H1 (cell line): Measurements from ENCODE around the gene PDZRN3. TPM values are rescaled to one million over a fixed set of nuclear protein-coding genes. Genes with fewer than 3 reads are reported as not detected.

Source experiments
- CTCF ChIA-PET: fragments of 300-600 bp; sonication (Branson Sonifier 250); formaldehyde crosslinking; loops from one replicate; lab custom pipeline; 2021; ENCODE audit not compliant: partially characterized antibody; lab: Charles Lee
- POLR2A ChIA-PET: fragments of 300-600 bp; sonication (Branson Sonifier 250); formaldehyde crosslinking; loops from one replicate; lab custom pipeline; 2021; ENCODE audit warnings: inconsistent platforms; ENCODE audit not compliant: partially characterized antibody; lab: Charles Lee
- DNase-seq, 2 experiments: peaks; one replicate each; pipeline versions ENCODE4 v3.0.0 to v3.0.0-alpha.2; 2010 to 2022; ENCODE audit warnings: low spot score in 2 of 2, low read depth in 1 of 2, mixed read lengths in 1 of 2
- FAIRE-seq: peaks from 2 replicates; lab custom pipeline; 2011; peaks lifted over from hg19 to GRCh38; lab: Jason Lieb, UNC
- H2AFZ ChIP-seq: 2 replicates; pipeline ENCODE4 v1.8.1; 2012; ENCODE audit warnings: low read length, inconsistent platforms
- H2AK5ac ChIP-seq: 2 replicates; pipeline ENCODE4 v1.6.1; 2013; ENCODE audit warnings: low read depth, low read length
- H2BK120ac ChIP-seq: replicated peaks from 2 replicates; pipeline ENCODE3; 2013; ENCODE audit warnings: low read depth, low read length, inconsistent platforms
- H2BK12ac ChIP-seq: 2 replicates; pipeline ENCODE4 v1.6.1; 2013; ENCODE audit warnings: low read depth, low read length
- H2BK15ac ChIP-seq: 2 replicates; pipeline ENCODE4 v1.6.1; 2013; ENCODE audit warnings: low read length
- H2BK20ac ChIP-seq: 2 replicates; pipeline ENCODE4 v1.6.1; 2013; ENCODE audit warnings: low read length
- H2BK5ac ChIP-seq: 2 replicates; pipeline ENCODE4 v1.6.1; 2013; ENCODE audit warnings: low read depth, low read length
- H3K14ac ChIP-seq: 2 replicates; pipeline ENCODE4 v1.6.1; 2013; ENCODE audit warnings: inconsistent platforms; ENCODE audit not compliant: insufficient read length
- H3K18ac ChIP-seq: 2 replicates; pipeline ENCODE4 v1.6.1; 2013; ENCODE audit warnings: low read length; ENCODE audit errors: extremely low read depth
- H3K23ac ChIP-seq: 2 replicates; pipeline ENCODE4 v1.6.1; 2013; ENCODE audit warnings: inconsistent platforms; ENCODE audit not compliant: insufficient read length
- H3K23me2 ChIP-seq: 2 replicates; pipeline ENCODE4 v1.6.1; 2013; ENCODE audit warnings: low read depth, low read length
- H3K27ac ChIP-seq: 2 replicates; pipeline ENCODE4 v1.6.1; 2011; ENCODE audit warnings: low read depth, low read length, inconsistent platforms
- H3K27me3 ChIP-seq, 4 experiments: replicated peaks in 1 of 4; 1 replicate in 1 of 4; 2 replicates in 3 of 4; pipeline versions ENCODE4 v1.6.1 to v1.8.1; 2011 to 2013; ENCODE audit warnings: low read length in 3 of 4, mild to moderate bottlenecking in 3 of 4, inconsistent platforms in 2 of 4, mixed read lengths in 2 of 4, moderate library complexity in 1 of 4; ENCODE audit not compliant: control insufficient read depth in 3 of 4, insufficient read depth in 3 of 4; ENCODE audit errors: extremely low read depth in 1 of 4
- H3K36me3 ChIP-seq, 4 experiments: 2 replicates each; pipeline versions ENCODE4 v1.6.1 to v1.8.1; 2011 to 2013; ENCODE audit warnings: mild to moderate bottlenecking in 4 of 4, low read length in 3 of 4, moderate library complexity in 2 of 4, control low read depth in 1 of 4, inconsistent platforms in 1 of 4; ENCODE audit not compliant: insufficient read depth in 4 of 4, control insufficient read depth in 2 of 4
- H3K4ac ChIP-seq: replicated peaks from 2 replicates; pipeline ENCODE3; 2013; ENCODE audit warnings: low read length, low read depth, mixed read lengths, inconsistent platforms; ENCODE audit not compliant: insufficient read length
- H3K4me1 ChIP-seq, 4 experiments: replicated peaks in 1 of 4; 1 replicate in 1 of 4; 2 replicates in 3 of 4; pipeline versions ENCODE4 v1.6.1 to v1.8.1; 2011 to 2013; ENCODE audit warnings: low read length in 3 of 4, inconsistent platforms in 2 of 4, mixed read lengths in 1 of 4; ENCODE audit not compliant: insufficient read depth in 4 of 4, control insufficient read depth in 3 of 4
- H3K4me2 ChIP-seq, 2 experiments: 2 replicates each; pipeline versions ENCODE4 v1.6.1 to v1.8.1; 2011 to 2013; ENCODE audit warnings: low read depth in 2 of 2, low read length in 2 of 2, control low read depth in 1 of 2, inconsistent platforms in 1 of 2, mild to moderate bottlenecking in 1 of 2; ENCODE audit not compliant: insufficient read depth in 1 of 2
- H3K4me3 ChIP-seq, 4 experiments: fragments of 200-600, 300-600 bp in 1 of 4; sonication (generic), shearing (Covaris generic), sonication (Bioruptor Twin) in 1 of 4; 2 replicates each; pipeline versions ENCODE4 v1.5.1 to v1.8.1; 2011 to 2016; ENCODE audit warnings: low read length in 4 of 4, low read depth in 3 of 4, control low read depth in 2 of 4, inconsistent platforms in 2 of 4, mild to moderate bottlenecking in 2 of 4, mixed read lengths in 1 of 4, moderate library complexity in 1 of 4; ENCODE audit not compliant: insufficient read depth in 2 of 4; ENCODE audit errors: extremely low read depth in 1 of 4
- H3K56ac ChIP-seq: replicated peaks from 2 replicates; pipeline ENCODE3; 2013; ENCODE audit warnings: low read depth, mild to moderate bottlenecking, mixed read lengths, low read length, inconsistent platforms; ENCODE audit not compliant: insufficient read length
- H3K79me1 ChIP-seq: 2 replicates; pipeline ENCODE4 v1.6.1; 2013; ENCODE audit warnings: low read depth, low read length, control low read depth
- H3K79me2 ChIP-seq, 2 experiments: 2 replicates each; pipeline versions ENCODE4 v1.6.1 to v1.8.1; 2012 to 2013; ENCODE audit warnings: low read length in 2 of 2, mild to moderate bottlenecking in 2 of 2, inconsistent platforms in 1 of 2; ENCODE audit not compliant: insufficient read depth in 2 of 2, control insufficient read depth in 1 of 2
- H3K9ac ChIP-seq, 4 experiments: replicated peaks in 1 of 4; 1 replicate in 1 of 4; 2 replicates in 3 of 4; pipeline versions ENCODE4 v1.6.1 to v1.8.1; 2011 to 2013; ENCODE audit warnings: low read depth in 3 of 4, low read length in 3 of 4, control low read depth in 2 of 4, mild to moderate bottlenecking in 2 of 4, moderate library complexity in 2 of 4, inconsistent platforms in 1 of 4; ENCODE audit errors: extremely low read depth in 1 of 4
- H3K9me3 ChIP-seq, 2 experiments: 2 replicates each; pipeline versions ENCODE4 v1.6.1 to v1.8.1; 2012 to 2013; ENCODE audit warnings: mild to moderate bottlenecking in 2 of 2, moderate library complexity in 2 of 2, control low read depth in 1 of 2, inconsistent platforms in 1 of 2, low read depth in 1 of 2, low read length in 1 of 2, mixed read lengths in 1 of 2; ENCODE audit not compliant: insufficient read depth in 2 of 2
- H4K20me1 ChIP-seq, 2 experiments: replicated peaks in 1 of 2; 2 replicates each; pipeline versions ENCODE3 to v1.8.1; 2011 to 2013; ENCODE audit warnings: inconsistent platforms in 2 of 2, low read length in 2 of 2, mild to moderate bottlenecking in 1 of 2; ENCODE audit not compliant: insufficient read depth in 2 of 2, control insufficient read depth in 1 of 2
- H4K5ac ChIP-seq: 2 replicates; pipeline ENCODE4 v1.6.1; 2013; ENCODE audit warnings: low read length, low read depth, mixed read lengths, inconsistent platforms; ENCODE audit not compliant: insufficient read length
- H4K8ac ChIP-seq: 2 replicates; pipeline ENCODE4 v1.8.0; 2013; ENCODE audit warnings: mild to moderate bottlenecking, moderate library complexity, low read length, inconsistent platforms; ENCODE audit not compliant: insufficient read depth; ENCODE audit errors: extremely low read depth
- H4K91ac ChIP-seq: replicated peaks from 2 replicates; pipeline ENCODE3; 2013; ENCODE audit warnings: low read length, mixed read lengths, inconsistent platforms; ENCODE audit not compliant: insufficient read length
- CHD1 ChIP-seq: IDR thresholded peaks from 2 replicates; pipeline ENCODE4 v1.6.1; 2012; ENCODE audit warnings: low read depth, low read length, improper control_type of control experiment
- EZH2 ChIP-seq: fragments of 200-600 bp; sonication (generic); IDR thresholded peaks from 2 replicates; pipeline ENCODE4 v1.7.1; 2012; ENCODE audit warnings: low read depth, mild to moderate bottlenecking, moderate library complexity, low read length, inconsistent platforms; ENCODE audit not compliant: severe bottlenecking
- NANOG ChIP-seq: IDR thresholded peaks from 2 replicates; pipeline ENCODE4 v1.6.1; 2011; ENCODE audit warnings: low read length, low read depth, mild to moderate bottlenecking, inconsistent platforms; ENCODE audit not compliant: insufficient read depth, poor library complexity, severe bottlenecking
- POLR2AphosphoS5 ChIP-seq: IDR thresholded peaks from 2 replicates; pipeline ENCODE4 v1.6.1; 2011; ENCODE audit warnings: low read depth, low read length
- RBBP5 ChIP-seq: IDR thresholded peaks from 2 replicates; pipeline ENCODE4 v1.7.1; 2012; ENCODE audit warnings: low read depth, mild to moderate bottlenecking, inconsistent platforms, low read length, moderate library complexity, borderline replicate concordance
- RNF2 ChIP-seq: fragments of 200-900, 300-1000 bp; sonication (generic); IDR thresholded peaks from 2 replicates; pipeline ENCODE4 v1.7.1; 2016; ENCODE audit warnings: borderline replicate concordance, low read depth, mild to moderate bottlenecking, antibody characterized with exemption, low read length; ENCODE audit not compliant: poor library complexity, severe bottlenecking; ENCODE audit errors: missing control alignments
- SAP30 ChIP-seq: fragments of 300-600 bp; sonication (generic); IDR thresholded peaks from 2 replicates; pipeline ENCODE4 v1.7.1; 2012; ENCODE audit warnings: low read length, moderate library complexity, mild to moderate bottlenecking, inconsistent platforms; ENCODE audit not compliant: insufficient read depth, insufficient replicate concordance
- SIX5 ChIP-seq: IDR thresholded peaks from 2 replicates; pipeline ENCODE4 v1.6.1; 2011; ENCODE audit warnings: mild to moderate bottlenecking, low read depth, low read length
- SRF ChIP-seq: IDR thresholded peaks from 2 replicates; pipeline ENCODE4 v1.6.1; 2011; ENCODE audit warnings: mild to moderate bottlenecking, low read depth, low read length, moderate library complexity
- TAF1 ChIP-seq: IDR thresholded peaks from 2 replicates; pipeline ENCODE4 v1.6.1; 2011; ENCODE audit warnings: mild to moderate bottlenecking, low read depth, low read length
- TCF12 ChIP-seq: IDR thresholded peaks from 2 replicates; pipeline ENCODE4 v1.6.1; 2011; ENCODE audit warnings: low read depth, mild to moderate bottlenecking, low read length
- WGBS, 2 experiments: shearing (Covaris generic) in 1 of 2; methylation state at CpG; one replicate each; pipeline versions ENCODE4 v1.1.6 to v1.1.7; 2013 to 2015; ENCODE audit warnings: low lambda C conversion rate in 2 of 2, mixed read lengths in 2 of 2, inconsistent platforms in 1 of 2, low coverage in 1 of 2, missing lambda C conversion rate in 1 of 2; ENCODE audit not compliant: insufficient replicate concordance in 2 of 2, insufficient coverage in 1 of 2, insufficient read length in 1 of 2; ENCODE audit errors: extremely low coverage in 1 of 2, missing lambda C conversion rate in 1 of 2; 5-methylcytosine and 5-hydroxymethylcytosine counted together
- polyA plus RNA-seq, 7 experiments: library from polyadenylated mRNA; depleted of rRNA in 3 of 7; stranded (reverse) in 5 of 7; unstranded in 2 of 7; fragments of >200 nt in 5 of 7; fragments of 200-250 nt in 2 of 7; gene quantifications; 1 replicate in 5 of 7; 2 replicates in 1 of 7; 4 replicates in 1 of 7; pipeline versions ENCODE4 v1.2.1 to v1.2.3, GENCODE V29; 2011 to 2013; ENCODE audit warnings: missing spikeins in 2 of 7, mixed read lengths in 2 of 7
- total RNA-seq: library from RNA; stranded (reverse); fragmentation: NEBNext Ultra II Directional; extraction: Animal tissue kit (Norgen Biotek cat#: 25700); gene quantifications from 2 replicates; pipeline ENCODE4 v1.2.1, GENCODE V29; 2021
- TF ChIP-seq, protein P1 (sequence below): IDR thresholded peaks from 2 replicates; pipeline ENCODE4 v1.6.1; 2011; ENCODE audit warnings: low read length, improper control_type of control experiment

Gene PDZRN3
- total and polyA plus RNA-seq, 2 of the 8 experiments (the other 6 are each of a cell fraction or from before 2014, with no cell fraction given) = 4.2 to 20.5 TPM

DNA sequence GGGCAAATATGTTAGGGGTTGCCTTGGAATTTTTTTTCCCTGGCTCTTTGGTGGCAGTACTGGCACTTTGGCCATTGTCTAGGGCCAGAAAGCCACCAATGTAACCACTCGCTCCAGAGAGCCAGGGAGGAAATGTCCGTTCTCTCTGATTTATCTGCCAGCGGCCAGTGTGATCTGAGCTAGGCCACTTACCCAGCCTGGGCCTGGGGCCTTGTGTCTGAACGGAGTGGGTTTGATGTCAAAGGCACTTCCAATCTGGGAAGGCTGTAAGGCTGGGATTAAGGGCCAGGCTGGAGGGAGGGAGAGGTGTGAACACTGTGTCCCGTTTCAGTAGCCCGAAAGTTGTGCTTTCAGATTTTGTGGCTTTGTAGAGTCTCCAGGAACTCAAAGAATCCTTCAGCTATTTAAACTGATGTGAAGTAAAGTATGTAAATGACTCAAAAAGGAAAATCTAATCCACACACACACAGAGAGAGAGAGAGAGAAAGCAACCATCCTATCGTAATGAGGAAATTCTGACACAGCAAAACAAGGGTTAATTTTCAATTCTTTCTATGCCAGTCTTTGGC lies 271.0 kb downstream of the PDZRN3 start:
- no peak overlapping the region for H2BK15ac ChIP-seq
- peak overlapping the region; percentile 46; the same call in 1 of the 2 replicates for H2AFZ ChIP-seq
- no peak overlapping the region for H4K91ac ChIP-seq
- H3K18ac ChIP-seq = no peak overlapping the region
- H3K14ac ChIP-seq = no peak overlapping the region
- H2BK120ac ChIP-seq = no peak overlapping the region
- POLR2A ChIA-PET = no interaction called here
- H3K79me1 ChIP-seq = no peaks in the 10 kb centered on the region
- H3K4ac ChIP-seq = no peak overlapping the region
- no peak overlapping the region for H2AK5ac ChIP-seq
- H3K79me2 ChIP-seq = no peaks in the 10 kb centered on the region
- H3K27me3 ChIP-seq = no peaks in the 10 kb centered on the region
- no peak overlapping the region for H3K23ac ChIP-seq
- DNase-seq = no peak
- H3K56ac ChIP-seq = no peak overlapping the region
- no peak for FAIRE-seq
- H3K4me3 ChIP-seq = no peak overlapping the region
- no peaks in the 10 kb centered on the region for H3K36me3 ChIP-seq
- H3K4me2 ChIP-seq = no peak overlapping the region
- no peak overlapping the region for H4K5ac ChIP-seq
- no peak overlapping the region for H3K9ac ChIP-seq
- no peaks in the 10 kb centered on the region for H3K9me3 ChIP-seq
- no peaks in the 10 kb centered on the region for H3K23me2 ChIP-seq
- H2BK20ac ChIP-seq = no peak overlapping the region
- H2BK12ac ChIP-seq = no peak overlapping the region
- WGBS, 2 experiments = 77% methylated on average over 7 of the region's 7 CpGs; no CpG with 5 or more reads in 1 of the 2 experiments
- no peak overlapping the region for H3K27ac ChIP-seq
- no peak overlapping the region for H2BK5ac ChIP-seq
- CTCF ChIA-PET = interaction anchor here (1.2 kb wide), 1 partner anchor 23 kb away, joined by 5 read pairs; no protein-coding TSS in a partner anchor
- H3K4me1 ChIP-seq = no peaks in the 10 kb centered on the region
- H4K8ac ChIP-seq = no peak overlapping the region
- no peaks in the 10 kb centered on the region for H4K20me1 ChIP-seq
- TF ChIP-seq, protein P1, sequence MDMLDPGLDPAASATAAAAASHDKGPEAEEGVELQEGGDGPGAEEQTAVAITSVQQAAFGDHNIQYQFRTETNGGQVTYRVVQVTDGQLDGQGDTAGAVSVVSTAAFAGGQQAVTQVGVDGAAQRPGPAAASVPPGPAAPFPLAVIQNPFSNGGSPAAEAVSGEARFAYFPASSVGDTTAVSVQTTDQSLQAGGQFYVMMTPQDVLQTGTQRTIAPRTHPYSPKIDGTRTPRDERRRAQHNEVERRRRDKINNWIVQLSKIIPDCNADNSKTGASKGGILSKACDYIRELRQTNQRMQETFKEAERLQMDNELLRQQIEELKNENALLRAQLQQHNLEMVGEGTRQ = no peak
- TF ChIP-seq SIX5 = no peak
- no peak for TF ChIP-seq NANOG
- TF ChIP-seq TCF12 = no peak
- no peak for TF ChIP-seq RNF2
- TF ChIP-seq EZH2 = no peak
- TF ChIP-seq TAF1 = no peak
- TF ChIP-seq SRF = no peak
- no peak for TF ChIP-seq RBBP5
- TF ChIP-seq POLR2AphosphoS5 = no peak
- no peak for TF ChIP-seq CHD1
- TF ChIP-seq SAP30 = no peak
